ENCODE data around the gene LRCOL1. TPM values are rescaled to one million over a fixed set of nuclear protein-coding genes. Genes with fewer than 3 reads are reported as not detected.

Gene LRCOL1
- 0.32 TPM for total RNA-seq

- no peak for ATAC-seq
Measured at GRCh38 chr12:132610051-132610759, at the start of gene LRCOL1. Gene LRCOL1, minus strand, starts transcription at chr12:132610582. Its CDS starts 4,331 bp downstream, at chr12:132606251.

GRCh38 chr12:132660052-132660451, 49.7 kb upstream of the LRCOL1 start:
- ATAC-seq = no peak

- ATAC-seq = no peak
Measured at GRCh38 chr12:132659146-132659545, 48.8 kb upstream of the LRCOL1 start.

DNA sequence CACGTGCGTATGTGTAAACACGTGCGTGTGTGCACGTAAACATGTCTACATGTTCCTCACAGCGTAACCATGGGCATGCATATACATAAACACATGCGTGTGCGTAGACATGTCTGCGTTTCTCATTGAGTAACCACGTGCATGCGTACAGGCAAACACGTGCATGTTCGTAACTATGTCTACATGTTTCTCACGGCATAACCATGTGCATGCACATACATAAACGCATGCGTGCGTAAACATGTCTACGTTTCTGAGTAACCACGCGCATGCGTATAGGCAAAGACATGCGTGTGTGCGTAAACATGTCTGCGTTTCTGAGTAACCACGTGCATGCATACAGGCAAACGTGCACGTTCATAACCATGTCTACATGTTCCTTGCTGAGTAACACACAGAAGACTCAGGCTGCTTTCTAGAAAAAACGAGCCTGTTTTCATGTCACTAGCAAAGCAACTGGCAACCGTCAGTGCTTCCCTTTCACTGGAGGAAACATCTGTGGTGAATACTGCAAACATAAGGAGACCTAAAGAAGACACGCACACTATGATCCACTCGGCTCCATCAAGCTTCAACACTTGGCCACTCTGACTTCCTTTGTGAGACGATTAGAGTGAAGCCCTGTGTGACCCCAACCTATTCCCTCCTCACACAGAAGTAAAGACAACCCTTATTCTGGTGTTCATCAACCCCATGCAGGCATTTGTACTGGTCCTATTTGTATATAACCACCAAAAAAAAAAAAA, 47.9 kb upstream of the LRCOL1 start:
- no peak for ATAC-seq

- ATAC-seq = peak; percentile 84
Measured at GRCh38 chr12:132657004-132657727, 46.8 kb upstream of the LRCOL1 start.

GRCh38 chr12:132653567-132654290, 43.3 kb upstream of the LRCOL1 start:
- no peak for ATAC-seq

- no peak for ATAC-seq
Measured at GRCh38 chr12:132651444-132652100, 41.2 kb upstream of the LRCOL1 start.

- peak; percentile 20 for ATAC-seq
Measured at GRCh38 chr12:132649226-132649945, 39.0 kb upstream of the LRCOL1 start.

GRCh38 chr12:132648616-132649225, 38.3 kb upstream of the LRCOL1 start:
- ATAC-seq = no peak

DNA sequence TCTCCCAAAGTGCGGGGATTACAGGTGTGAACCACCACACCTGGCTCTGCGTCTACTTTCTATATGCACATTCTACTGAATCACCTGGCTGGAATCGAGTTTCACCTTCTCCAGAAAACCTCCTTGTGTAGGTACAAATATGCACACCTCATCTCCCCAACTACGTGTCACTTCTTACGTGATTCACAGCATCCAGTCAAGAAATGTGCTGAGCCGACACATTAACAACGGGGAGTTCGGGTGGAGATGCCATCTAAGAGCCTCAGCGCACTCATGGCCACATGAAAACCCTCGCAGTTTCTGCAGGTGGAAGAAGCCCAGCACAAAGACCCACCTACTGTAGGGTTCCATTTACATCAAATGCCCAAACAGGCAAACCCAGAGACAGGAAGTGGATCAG, 37.5 kb upstream of the LRCOL1 start:
- no peak for ATAC-seq

- no peak for ATAC-seq
Measured at GRCh38 chr12:132646850-132647249, 36.5 kb upstream of the LRCOL1 start.

- ATAC-seq = no peak
Measured at GRCh38 chr12:132642846-132643835, 32.8 kb upstream of the LRCOL1 start.

DNA sequence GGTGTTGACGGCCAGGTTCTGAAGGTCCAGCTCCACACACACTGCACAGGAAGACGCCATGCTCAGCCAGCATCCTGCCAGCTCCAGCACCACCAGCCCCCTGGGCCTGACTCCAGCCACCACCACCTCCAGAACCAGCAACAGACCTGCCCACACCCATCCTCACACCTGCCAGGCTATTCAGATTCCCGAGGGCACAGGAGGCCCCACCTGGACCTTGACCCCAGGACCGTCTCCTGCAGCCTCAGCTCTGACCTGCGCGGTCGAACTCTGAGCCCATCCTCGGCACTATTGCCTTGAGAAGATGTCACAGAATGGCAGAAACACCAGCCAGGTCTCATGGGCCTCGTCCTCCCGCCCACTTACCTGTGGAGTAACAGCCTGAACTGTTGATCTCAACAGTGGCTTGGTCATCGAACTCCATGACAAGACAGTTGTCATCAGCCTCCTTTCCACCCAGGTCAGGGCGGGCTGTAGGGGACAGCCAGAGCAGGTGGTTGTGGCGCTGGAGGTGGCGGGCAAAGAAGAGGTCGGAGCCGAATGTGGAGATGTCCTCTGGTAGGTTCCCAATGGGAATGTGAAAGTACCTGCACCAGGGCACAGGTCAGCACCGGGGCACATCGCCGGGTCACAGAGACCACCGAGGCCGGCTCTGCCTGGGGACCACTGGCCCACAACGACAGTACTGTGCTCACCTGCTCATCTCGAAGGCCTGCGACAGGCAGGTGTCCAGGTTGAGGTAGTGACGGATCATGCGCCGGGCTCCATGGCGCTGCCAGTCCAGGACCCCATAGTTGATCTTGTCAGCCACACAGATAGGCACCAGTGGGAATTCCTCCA, 31.6 kb upstream of the LRCOL1 start:
- no peak for ATAC-seq

DNA sequence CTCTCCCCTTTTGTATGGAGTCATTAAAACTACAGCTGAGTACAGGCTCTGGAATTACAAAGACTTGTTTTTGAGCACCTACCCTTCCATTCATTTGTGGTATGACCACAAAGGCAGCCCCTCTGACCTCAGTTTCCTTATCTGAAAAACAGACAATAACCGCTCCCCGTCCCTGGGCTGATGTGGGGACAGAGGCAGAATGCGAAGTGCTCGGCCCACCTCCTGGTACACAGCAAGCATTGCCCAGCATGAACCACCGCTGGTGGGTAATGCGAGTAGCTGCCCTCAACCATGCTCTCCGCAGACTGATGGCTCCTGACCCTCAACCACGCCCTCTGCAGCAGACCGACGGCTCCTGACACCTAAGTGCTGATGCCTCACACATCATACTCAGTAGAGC, 30.6 kb upstream of the LRCOL1 start:
- ATAC-seq = no peak

DNA sequence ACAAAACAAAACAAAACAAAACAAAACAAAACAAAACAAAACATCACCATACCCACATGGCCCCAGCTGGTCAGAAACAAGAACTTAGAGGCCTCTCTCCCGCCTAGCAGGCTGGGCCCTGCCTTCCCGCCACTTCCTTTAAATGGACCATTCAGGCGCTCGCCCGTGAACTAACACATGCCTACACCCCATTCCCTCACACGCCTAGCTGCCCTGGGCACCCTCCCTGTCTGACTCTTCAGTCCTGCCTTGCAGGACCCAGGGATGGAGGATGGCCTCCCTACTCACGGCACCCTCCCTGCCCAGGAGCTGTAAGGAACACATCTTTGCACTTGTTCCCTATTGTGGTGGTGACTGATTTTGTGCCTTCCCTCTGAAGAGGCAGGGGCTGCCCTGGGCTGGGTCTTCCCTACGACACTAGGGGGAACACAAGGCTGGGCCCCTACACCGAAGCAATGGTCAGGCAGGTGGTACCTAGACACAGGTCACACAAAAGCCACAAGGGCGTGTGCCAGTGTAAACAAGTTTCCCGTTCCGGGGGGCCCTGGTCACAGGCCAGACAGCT, 29.7 kb upstream of the LRCOL1 start:
- peak; percentile 14 for ATAC-seq

DNA sequence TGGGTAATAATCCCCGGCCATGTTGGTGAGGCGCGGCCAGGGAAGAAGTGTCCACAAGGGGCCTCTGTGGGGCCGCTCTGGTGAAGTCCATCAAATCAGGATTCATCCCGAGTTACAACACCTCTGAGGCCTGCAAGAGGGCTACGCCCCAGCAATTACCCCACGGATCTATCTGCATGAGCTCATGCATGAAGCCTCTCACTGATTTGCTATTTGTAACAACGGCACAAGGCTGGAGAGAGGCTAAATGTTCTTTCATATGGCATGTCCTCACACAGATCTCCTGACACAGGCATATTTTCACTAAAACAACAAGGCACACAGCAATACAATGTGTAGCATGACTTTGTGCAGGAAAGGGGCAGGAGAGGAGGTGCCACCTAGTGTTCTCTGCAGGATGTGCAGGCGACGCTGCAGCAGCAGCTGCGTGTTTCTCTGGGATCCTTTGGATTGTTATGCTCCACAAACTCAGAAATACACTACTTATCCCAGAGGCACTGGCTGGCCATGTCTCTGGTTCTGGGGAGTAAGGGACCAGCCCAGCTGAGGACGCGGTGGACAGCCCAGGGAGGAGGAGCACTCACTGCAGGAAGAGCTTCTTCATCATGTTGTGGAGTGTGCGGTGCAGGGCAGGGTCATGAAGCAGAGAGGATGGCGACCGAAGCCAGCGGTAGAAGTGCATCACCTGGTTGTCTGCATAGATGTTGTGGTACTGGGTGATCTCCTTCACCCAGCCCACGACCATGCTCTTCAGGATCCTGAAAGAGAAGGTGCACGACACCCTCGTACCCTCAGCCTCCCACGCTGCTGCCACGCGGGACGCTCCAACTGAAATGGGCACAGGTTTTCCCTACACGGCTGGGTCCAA, 28.4 kb upstream of the LRCOL1 start:
- peak; percentile 59 for ATAC-seq

DNA sequence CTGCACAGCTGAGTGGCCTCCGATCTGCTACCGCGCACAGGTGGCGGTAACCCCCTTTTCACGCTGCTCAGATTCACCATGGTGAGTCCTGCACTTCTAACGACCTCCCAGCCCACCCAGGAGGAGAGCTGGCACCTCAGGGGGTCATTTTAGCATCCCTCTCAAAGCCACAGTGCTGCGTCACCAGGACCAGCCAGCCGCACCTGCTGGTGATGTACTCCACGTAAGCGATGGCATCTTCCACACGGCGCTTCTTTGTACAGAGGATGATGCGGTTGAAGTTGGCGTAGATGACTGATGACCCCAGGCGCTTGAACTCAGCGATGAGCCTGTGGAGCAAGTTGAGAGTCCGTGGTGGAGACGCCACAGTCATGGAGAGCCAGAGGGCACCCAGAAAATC, 27.4 kb upstream of the LRCOL1 start:
- no peak for ATAC-seq
